ENCODE measurements around the gene RALA.

The RALA gene

GRCh38 chr7:39605087-39605486, 18.3 kb upstream of the RALA start:
- TF ChIP-seq CTCF (IDR thresholded peaks at IDR 0.05; ENCODE audit: low read depth, low read length) = no peak
- H3K4me3 ChIP-seq (ENCODE audit: low read depth, low read length) = no peak overlapping the region

GRCh38 chr7:39606352-39606751, 17.0 kb upstream of the RALA start:
- no peak for TF ChIP-seq CTCF (IDR thresholded peaks at IDR 0.05; ENCODE audit: low read depth, low read length)
- H3K4me3 ChIP-seq (ENCODE audit: low read depth, low read length) = no peak overlapping the region

- TF ChIP-seq CTCF (IDR thresholded peaks at IDR 0.05; ENCODE audit: low read depth, low read length) = no peak
- H3K4me3 ChIP-seq (ENCODE audit: low read depth, low read length) = no peak overlapping the region
These were observed 16.4 kb upstream of the RALA start for GRCh38 chr7:39606941-39607340.

GRCh38 chr7:39607865-39608264, 15.5 kb upstream of the RALA start:
- TF ChIP-seq CTCF (IDR thresholded peaks at IDR 0.05; ENCODE audit: low read depth, low read length) = no peak
- no peak overlapping the region for H3K4me3 ChIP-seq (ENCODE audit: low read depth, low read length)

- TF ChIP-seq CTCF (IDR thresholded peaks at IDR 0.05; ENCODE audit: low read depth, low read length) = no peak
- H3K4me3 ChIP-seq (ENCODE audit: low read depth, low read length) = no peak overlapping the region
These were observed 15.1 kb upstream of the RALA start for GRCh38 chr7:39608278-39608677.

- H3K4me3 ChIP-seq (ENCODE audit: low read depth, low read length) = no peak overlapping the region
- TF ChIP-seq CTCF (IDR thresholded peaks at IDR 0.05; ENCODE audit: low read depth, low read length) = no peak
These were observed 14.0 kb upstream of the RALA start for GRCh38 chr7:39609113-39609934.

- TF ChIP-seq CTCF (IDR thresholded peaks at IDR 0.05; ENCODE audit: low read depth, low read length) = no peak
- H3K4me3 ChIP-seq (ENCODE audit: low read depth, low read length) = no peak overlapping the region
These were observed 13.5 kb upstream of the RALA start for GRCh38 chr7:39609935-39610263.

Data from WI38 (cell line).